Measurements from ENCODE around the gene NFIA. TPM values are rescaled to one million over a fixed set of nuclear protein-coding genes. Genes with fewer than 3 reads are reported as not detected.

Gene NFIA
- total RNA-seq, 3 donors from 2014 or later: 54.9 to 87.5 (median 79.6) TPM

DNA sequence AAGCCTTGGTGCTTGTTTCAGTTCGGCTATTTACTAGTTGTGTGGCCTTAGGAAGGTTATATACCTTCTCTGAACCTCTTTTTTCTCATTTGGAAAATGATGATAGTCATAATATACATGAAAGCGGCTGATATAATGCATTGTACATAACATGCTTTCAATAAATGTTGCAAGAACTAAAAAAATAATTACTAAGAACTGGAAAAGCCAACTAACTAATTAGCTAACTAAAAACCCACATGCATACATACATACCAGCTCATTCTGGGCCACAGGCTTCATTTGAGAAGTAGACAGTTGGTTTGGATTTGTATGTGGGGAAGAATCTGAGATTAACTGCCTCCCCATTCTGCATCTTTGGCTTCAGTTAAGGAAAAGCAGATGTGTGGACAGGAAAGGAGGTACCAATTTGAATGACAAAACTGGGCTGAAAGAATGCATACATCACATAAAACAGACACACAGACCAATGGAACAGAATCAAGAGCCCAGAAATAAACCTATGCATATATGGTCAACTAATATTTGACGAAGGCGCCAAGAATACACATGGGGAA lies 424.7 kb downstream of the NFIA start:
- DNase-seq (ENCODE audit: low spot score in 2 of 2): no peak
- Histone ChIP-seq H3K36me3 (no peaks in the 10 kb centered on the region), H3K27me3 (no peaks in the 10 kb centered on the region), H3K4me1 (no peaks in the 10 kb centered on the region), H3K4me3 (no peak overlapping the region), H3K27ac (no peak overlapping the region), H3K9me3 (no peaks in the 10 kb centered on the region)
- intact Hi-C loops (cut with DNase I; ENCODE audit: low total_unique reads): no loop called here
- TF ChIP-seq POLR2A (IDR thresholded peaks at IDR 0.05): no peak
